Lung (tissue), 12 donors: ENCODE measurements around the gene RCOR3. TPM values are rescaled to one million over a fixed set of nuclear protein-coding genes. Genes with fewer than 3 reads are reported as not detected.

Experiments used
- ATAC-seq: fragments of 200-7000 bp; cut with Tn5 transposase; one replicate; pipeline ENCODE4 v1.9.1; 2020; ENCODE audit warnings: moderate number of reproducible peaks; ENCODE audit not compliant: insufficient read depth, low FRiP score
- DNase-seq, 3 donors: peaks; one replicate each; pipeline ENCODE4 v3.0.0-alpha.2; 2013 to 2017
- H3K27ac ChIP-seq, 2 donors: one replicate each; pipeline ENCODE4 v1.5.1; 2013; ENCODE audit warnings: mild to moderate bottlenecking in 2 of 2, moderate library complexity in 2 of 2, control low read depth in 1 of 2, inconsistent platforms in 1 of 2, low read depth in 1 of 2, low read length in 1 of 2
- H3K27me3 ChIP-seq, 3 donors: one replicate each; pipeline ENCODE4 v1.5.1; 2013; ENCODE audit warnings: low read length in 2 of 3; ENCODE audit not compliant: control insufficient read depth in 3 of 3, insufficient read depth in 3 of 3
- H3K36me3 ChIP-seq, 4 donors: one replicate each; pipeline ENCODE4 v1.5.1; 2013; ENCODE audit warnings: low read length in 4 of 4, mild to moderate bottlenecking in 1 of 4, moderate library complexity in 1 of 4; ENCODE audit not compliant: control insufficient read depth in 4 of 4, insufficient read depth in 4 of 4
- H3K4me1 ChIP-seq, 5 donors: one replicate each; pipeline ENCODE4 v1.5.1; 2013; ENCODE audit warnings: low read length in 5 of 5, mild to moderate bottlenecking in 2 of 5, moderate library complexity in 1 of 5; ENCODE audit not compliant: control insufficient read depth in 5 of 5, insufficient read depth in 5 of 5
- H3K4me3 ChIP-seq: one replicate; pipeline ENCODE4 v1.5.1; 2013; ENCODE audit warnings: mild to moderate bottlenecking, control low read depth, moderate library complexity
- H3K9ac ChIP-seq, 2 donors: one replicate each; pipeline ENCODE4 v1.5.1; 2013; ENCODE audit warnings: low read length in 2 of 2, control low read depth in 1 of 2; ENCODE audit not compliant: insufficient read depth in 1 of 2
- H3K9me3 ChIP-seq, 4 donors: one replicate each; pipeline ENCODE4 v1.5.1; 2013; ENCODE audit warnings: low read length in 3 of 4, mild to moderate bottlenecking in 1 of 4, moderate library complexity in 1 of 4; ENCODE audit not compliant: control insufficient read depth in 4 of 4, insufficient read depth in 3 of 4
- WGBS, 2 donors: extraction: QIAGEN DNeasy Blood & Tissue Kit; methylation state at CpG; one replicate each; pipeline ENCODE4 v1.1.7; 2013; 5-methylcytosine and 5-hydroxymethylcytosine counted together
- polyA plus RNA-seq, 2 donors: library from polyadenylated mRNA; stranded (reverse); fragments of 200-250 nt; gene quantifications; one replicate each; pipeline ENCODE4 v1.2.1, GENCODE V29; 2013
- total RNA-seq, 2 donors: library from RNA; depleted of rRNA in 1 of 2; stranded (reverse); fragments of >200 nt in 1 of 2; gene quantifications; one replicate each; pipeline ENCODE4 v1.2.1, GENCODE V29; 2014 to 2021
- TF ChIP-seq, protein P1 (sequence below): IDR thresholded peaks from 2 replicates; pipeline ENCODE4 v1.5.1; 2012; ENCODE audit warnings: mild to moderate bottlenecking; ENCODE audit errors: control extremely low read depth, extremely low read depth
- donor health status: control.
- donor health status: control.
- donor health status: Bipolar disorder and iron deficiency.
- donor health status: healthy.
- donor health status: DM: yes; HTN: yes; CAD: no.

The RCOR3 gene
- total and polyA plus RNA-seq, 4 donors: 16.6 to 102 (median 34.4) TPM

DNA sequence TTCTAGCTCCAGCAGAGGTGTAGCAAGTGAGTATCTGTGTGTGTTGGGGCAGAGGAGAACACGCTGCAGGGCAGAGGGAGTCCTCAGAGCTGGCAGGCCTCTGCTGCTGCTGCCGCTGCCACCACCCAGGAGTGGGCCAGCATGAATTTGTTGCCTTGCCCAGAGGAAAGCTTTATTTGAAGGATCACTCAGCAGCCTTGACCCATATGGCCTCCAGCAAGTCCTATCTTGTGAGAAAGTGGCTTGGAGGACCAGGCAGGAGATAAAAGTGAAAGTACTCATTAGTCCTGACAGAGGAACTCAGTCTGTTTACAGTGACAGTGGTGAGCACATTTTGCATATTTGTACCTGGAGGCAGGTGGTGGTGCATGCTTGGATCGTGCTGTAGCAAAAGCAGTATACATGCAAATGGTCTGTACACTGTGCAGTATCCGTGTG lies 70.6 kb downstream of the RCOR3 start:
- Histone ChIP-seq H3K9ac (no peak overlapping the region), H3K36me3 (no peaks in the 10 kb centered on the region), H3K27ac (no peak overlapping the region), H3K9me3 (no peaks in the 10 kb centered on the region), H3K27me3 (peaks cover 0 to 7% (median 2%) of the 10 kb centered on the region in 3 donors), H3K4me3 (no peak overlapping the region), H3K4me1 (peaks cover 0 to 13% (median 4%) of the 10 kb centered on the region in 5 donors)
- WGBS, 2 donors: 81 to 87% methylated on average over 4 of the region's 4 CpGs
- DNase-seq (no peak), ATAC-seq (no peak)
- TF ChIP-seq, protein P1, sequence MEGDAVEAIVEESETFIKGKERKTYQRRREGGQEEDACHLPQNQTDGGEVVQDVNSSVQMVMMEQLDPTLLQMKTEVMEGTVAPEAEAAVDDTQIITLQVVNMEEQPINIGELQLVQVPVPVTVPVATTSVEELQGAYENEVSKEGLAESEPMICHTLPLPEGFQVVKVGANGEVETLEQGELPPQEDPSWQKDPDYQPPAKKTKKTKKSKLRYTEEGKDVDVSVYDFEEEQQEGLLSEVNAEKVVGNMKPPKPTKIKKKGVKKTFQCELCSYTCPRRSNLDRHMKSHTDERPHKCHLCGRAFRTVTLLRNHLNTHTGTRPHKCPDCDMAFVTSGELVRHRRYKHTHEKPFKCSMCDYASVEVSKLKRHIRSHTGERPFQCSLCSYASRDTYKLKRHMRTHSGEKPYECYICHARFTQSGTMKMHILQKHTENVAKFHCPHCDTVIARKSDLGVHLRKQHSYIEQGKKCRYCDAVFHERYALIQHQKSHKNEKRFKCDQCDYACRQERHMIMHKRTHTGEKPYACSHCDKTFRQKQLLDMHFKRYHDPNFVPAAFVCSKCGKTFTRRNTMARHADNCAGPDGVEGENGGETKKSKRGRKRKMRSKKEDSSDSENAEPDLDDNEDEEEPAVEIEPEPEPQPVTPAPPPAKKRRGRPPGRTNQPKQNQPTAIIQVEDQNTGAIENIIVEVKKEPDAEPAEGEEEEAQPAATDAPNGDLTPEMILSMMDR: no peak

DNA sequence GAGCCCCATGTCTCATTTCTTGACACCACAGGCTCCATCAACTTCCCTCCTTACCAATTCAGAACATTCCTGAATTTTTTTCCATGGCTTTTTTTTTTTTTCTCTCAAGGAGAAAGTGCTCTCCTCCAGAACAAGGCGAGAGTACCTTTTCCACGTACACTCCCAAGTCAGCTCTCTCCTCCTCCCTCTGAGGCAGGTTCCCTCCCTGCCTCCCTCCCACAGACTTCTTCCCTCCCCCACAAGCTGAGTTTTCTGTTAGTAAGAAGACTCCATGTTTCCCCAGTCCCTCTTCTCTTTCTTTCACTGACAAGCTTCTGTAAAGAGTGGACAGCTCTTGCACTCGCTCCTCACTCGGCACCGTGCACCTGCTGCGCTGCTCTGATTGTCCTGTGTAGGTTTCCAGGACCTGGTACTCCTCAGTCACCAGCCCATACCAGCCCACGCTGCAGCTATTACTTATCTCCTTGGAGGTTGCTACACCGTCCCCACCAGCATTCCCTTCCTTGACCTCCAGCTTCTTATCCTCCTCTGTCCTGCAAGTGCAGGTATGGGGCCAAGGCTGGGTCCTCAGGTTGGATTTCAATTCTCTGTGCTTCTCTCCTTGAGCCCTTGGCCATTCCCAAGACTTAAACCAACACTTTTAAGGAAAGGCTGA lies 71.2 kb downstream of the RCOR3 start:
- Histone ChIP-seq H3K27ac (no peak overlapping the region), H3K9ac (no peak overlapping the region), H3K27me3 (peaks cover 0 to 3% (median 2%) of the 10 kb centered on the region in 3 donors), H3K4me1 (peaks cover 0 to 13% (median 7%) of the 10 kb centered on the region in 5 donors), H3K9me3 (no peaks in the 10 kb centered on the region), H3K36me3 (no peaks in the 10 kb centered on the region), H3K4me3 (no peak overlapping the region)
- no peak for DNase-seq
- no peak for ATAC-seq
- 94 to 95% methylated on average over 8 of the region's 8 CpGs for WGBS, 2 donors
- TF ChIP-seq, protein P1: no peak

DNA sequence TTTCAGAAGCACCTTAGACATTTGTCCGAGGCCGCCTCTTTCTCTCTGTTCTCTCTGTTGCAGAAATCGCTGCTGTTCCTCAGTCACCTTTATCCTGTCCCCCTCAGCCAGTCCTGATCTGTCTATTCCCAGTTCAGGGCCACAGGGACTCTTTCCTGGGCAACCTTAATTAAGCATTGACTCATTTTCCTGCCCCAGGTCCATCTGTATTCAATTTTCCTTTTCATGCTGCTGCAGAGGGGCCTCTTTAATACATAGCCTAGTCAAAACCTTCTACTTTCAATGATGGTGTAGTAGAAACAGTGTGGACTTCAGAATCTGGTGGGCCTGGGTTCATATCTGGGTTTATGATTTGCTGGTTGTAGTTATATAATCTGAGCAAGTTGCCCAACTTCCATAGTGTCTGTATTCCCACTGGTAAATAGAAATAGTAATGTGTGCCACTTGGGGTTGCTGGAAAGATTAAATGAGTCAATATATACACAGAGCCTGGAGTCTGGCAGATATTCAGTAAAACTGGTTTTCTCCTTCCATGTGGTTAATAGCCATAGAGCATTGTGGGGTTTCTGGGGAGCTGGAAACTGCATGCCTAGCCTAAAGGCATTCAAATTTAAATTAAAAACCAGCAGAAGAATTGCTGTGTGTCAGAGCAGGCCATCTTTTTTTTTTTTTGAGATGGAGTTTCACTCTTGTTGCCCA lies 72.0 kb downstream of the RCOR3 start:
- no peak overlapping the region for H3K9ac ChIP-seq
- TF ChIP-seq, protein P1: no peak
- peaks cover 0 to 2% (median 0%) of the 10 kb centered on the region in 3 donors for H3K27me3 ChIP-seq
- ATAC-seq (no peak), DNase-seq (no peak)
- peaks cover 0 to 13% (median 7%) of the 10 kb centered on the region in 5 donors for H3K4me1 ChIP-seq
- H3K4me3 ChIP-seq: no peak overlapping the region
- no peaks in the 10 kb centered on the region for H3K36me3 ChIP-seq
- WGBS, 2 donors: 98 to 100% methylated on average over 3 of the region's 3 CpGs
- H3K27ac ChIP-seq: no peak overlapping the region
- no peaks in the 10 kb centered on the region for H3K9me3 ChIP-seq
